Ramos (cell line): ENCODE data around the gene HID1.
"Not testable (repeated sequence)": the region's sequence is repeated elsewhere in the genome, so short reads cannot be mapped to it uniquely, and the experiment has no call there.

Experiments used
- in situ Hi-C: fragments of 300-500 bp; cut with MboI; formaldehyde crosslinking; loops from one replicate; pipeline ENCODE4 v1.14.3; 2022; ENCODE audit warnings: low sequenced_read_pairs; ENCODE audit not compliant: unreplicated experiment

HID1 gene

DNA sequence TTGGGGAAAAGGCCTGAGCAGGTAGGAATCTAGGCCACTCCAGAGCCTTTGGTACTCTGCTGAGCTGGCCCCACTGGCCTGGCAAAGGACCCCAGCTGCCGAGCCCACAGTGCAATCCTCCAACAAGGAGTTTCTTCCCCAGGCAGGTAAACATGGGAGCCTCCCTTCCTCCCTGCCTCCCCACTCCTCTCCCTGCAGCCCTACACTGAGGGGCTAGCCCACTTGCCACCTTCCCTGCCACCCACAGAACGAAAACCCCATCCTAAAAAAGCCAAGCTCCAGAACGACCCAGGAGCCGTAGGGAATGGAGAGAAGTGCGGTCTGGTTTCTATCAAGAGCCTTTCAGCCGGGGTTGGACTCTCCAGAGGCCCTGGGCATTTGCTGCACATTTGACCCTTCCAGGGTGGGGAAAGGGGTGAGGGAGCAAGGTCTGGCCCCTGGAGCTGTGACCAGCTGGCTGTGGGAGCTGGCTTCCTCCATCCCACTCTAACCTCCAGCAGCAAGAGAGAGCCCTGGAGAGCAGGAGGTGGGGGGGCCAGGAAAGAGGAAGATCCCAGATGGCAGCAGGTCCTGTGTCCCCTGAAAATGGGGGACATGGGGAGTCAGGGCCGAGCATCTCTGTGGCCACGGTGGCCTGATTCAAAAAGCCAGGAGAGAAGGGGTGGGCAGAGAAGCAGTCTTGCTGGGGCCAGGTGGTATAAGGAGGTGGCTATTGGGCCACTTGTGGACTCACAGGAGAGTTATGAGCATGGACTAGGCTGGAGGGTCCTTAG lies 1.3 kb downstream of the HID1 start:
- in situ Hi-C loops = no loop called here

GRCh38 chr17:74970395-74970794 lies 2.2 kb downstream of the HID1 start:
- in situ Hi-C loops = no loop called here

- in situ Hi-C loops = not testable (repeated sequence)
Measured at GRCh38 chr17:74969501-74969900, 3.1 kb downstream of the HID1 start.

- in situ Hi-C loops = no loop called here
Measured at GRCh38 chr17:74968361-74968780, 4.2 kb downstream of the HID1 start.

DNA sequence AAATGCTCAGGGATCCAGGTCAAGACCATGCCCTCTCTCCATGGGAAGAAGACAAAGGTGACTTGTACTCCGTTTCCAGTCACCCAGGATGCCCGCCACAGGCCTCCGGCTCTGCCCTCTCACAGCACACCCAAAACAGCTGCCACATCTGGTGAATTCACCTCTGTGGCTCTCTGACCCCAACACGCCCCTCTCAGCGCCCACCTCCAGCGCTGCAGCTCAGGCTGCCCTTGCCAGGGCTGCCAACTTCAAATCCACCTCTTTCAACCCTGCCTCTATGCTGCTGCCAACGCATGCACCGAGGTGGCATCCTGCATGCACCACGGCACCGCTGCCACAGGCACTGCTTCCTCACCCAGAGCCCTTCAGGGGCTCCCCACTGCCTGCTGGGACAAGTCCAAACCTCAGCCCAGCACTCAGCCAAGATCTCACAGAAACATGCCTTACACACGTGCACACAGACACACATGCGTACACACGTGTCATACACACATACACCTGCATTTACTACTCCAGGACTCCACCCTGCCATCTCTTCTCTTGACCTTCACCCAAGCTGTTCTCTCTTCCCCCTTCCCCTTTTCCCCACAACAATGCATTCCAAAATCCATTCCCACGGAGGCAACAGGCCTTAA lies 7.5 kb downstream of the HID1 start:
- in situ Hi-C loops = no loop called here

DNA sequence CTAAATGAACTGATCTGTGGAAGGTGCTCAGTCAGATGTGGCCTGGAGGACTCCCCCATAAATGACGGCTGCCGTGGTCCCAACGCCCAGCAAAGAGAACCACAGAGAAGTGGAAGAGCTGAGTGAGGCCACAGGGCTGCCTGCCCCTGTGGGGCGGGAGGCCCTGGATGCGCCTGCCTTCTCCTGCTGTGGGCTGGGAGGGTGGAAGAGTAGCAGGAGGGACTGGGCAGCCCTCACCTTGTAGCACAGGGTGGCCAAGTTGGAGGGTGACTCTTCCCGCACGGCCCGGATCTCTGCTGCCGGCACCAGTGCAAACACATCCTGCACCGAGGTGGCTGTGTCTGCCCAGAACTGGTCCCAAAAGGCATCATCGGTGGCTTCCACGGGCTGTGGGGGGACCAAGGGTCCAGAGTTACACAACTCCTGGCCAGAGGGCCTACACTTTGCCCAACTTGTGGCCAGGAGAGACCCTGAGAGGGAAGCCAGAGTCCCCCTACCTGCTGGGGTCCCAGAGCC lies 8.3 kb downstream of the HID1 start:
- in situ Hi-C loops = no loop called here

- in situ Hi-C loops = no loop called here
Measured at GRCh38 chr17:74963656-74964055, 8.9 kb downstream of the HID1 start.

- in situ Hi-C loops = no loop called here
Measured at GRCh38 chr17:74962622-74963394, 9.8 kb downstream of the HID1 start.

GRCh38 chr17:74961657-74962350 lies 10.8 kb downstream of the HID1 start:
- in situ Hi-C loops = no loop called here

DNA sequence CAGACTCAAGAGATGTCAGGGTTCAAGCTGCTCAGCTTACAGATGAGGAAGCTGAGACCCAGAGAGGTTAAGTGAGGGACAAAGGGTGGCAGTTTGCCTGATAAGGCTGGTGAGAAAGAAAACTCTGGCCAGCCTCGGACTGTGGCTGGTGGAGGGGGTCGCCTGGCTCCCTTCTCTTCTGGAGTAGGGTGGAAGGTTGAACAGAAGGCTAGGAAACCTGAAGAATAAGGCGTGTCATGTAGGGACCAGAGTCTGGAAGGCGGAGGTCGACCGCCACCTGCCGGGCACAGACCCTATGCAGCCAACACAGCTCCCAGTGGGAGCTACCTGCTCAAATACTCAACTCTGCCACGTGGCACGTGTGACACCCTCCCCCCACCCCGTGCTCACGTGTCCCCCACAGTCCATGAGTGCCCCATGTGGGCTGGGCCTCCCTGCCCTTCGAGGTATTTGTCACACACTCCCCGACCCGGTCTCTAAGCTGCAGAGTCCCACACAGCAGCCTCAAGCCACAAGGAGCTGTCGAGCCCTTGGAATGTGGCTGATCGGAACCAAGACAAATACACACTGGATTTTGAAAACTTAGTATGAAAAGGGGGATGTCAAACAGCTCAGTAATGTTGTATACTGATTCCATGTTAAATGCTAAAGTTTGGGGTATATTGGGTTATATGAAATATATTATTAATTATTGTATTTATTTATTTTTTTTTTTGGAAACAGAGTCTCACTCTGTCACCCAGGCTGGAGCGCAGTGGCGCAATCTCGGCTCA lies 11.8 kb downstream of the HID1 start:
- in situ Hi-C loops = no loop called here

- in situ Hi-C loops = no loop called here
Measured at GRCh38 chr17:74959826-74960515, 12.6 kb downstream of the HID1 start.

DNA sequence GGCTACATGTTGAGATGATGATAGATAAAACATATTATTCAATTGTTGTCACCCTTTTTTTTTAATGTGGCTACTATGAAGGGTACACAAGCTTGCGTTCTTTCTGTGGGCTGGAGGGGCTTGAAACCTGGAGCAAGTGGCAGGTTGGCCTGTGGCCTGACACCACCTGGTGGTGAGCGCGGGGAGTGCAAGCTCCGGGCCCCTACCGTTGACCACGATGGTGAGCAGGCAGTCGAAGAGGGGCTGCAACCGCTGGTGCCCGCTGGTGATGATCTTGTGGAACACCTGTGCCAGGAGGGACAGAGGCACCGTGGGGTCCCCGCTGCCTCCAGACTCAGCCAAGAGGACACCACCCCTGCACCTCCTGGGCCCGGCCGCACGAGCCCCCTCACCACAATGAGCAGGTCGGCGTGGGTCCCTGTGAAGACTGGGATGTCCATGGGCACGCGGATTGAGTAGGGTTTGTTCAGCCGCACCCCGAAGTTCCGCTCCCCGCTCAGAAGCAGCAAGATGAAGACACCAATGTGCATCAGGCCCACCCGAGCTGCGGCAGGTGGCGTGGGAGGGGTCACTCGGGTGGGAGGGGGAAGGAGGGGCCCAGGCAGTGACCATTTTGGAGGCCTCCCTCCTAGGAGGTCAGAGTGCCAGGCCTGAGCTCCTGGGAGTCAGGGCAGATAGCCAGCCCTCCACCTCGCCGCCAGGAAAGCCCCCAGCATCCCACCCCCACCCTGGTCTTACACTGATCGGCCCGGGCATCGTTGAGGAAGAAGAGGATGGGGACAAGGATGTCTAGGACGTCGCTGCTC lies 14.4 kb downstream of the HID1 start:
- in situ Hi-C loops = no loop called here

DNA sequence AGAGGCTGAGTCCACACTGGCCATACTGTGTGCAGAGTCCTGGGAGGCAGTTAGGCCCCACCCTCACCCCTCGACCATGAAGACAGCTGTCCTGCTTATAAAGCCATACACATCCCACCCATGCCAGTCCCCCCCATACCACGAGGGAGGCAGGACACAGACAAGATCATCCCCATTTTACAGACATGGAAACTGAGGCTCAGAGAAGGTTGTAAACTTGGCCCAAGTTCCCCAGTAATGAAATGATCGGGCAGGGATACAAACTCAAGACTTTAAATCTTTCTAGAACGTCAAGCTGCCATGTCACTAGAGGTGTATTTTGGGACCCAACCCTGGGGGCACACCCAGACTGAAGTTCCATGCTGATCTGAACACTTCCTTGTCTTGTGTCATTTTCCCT lies 16.5 kb downstream of the HID1 start:
- in situ Hi-C loops = no loop called here

DNA sequence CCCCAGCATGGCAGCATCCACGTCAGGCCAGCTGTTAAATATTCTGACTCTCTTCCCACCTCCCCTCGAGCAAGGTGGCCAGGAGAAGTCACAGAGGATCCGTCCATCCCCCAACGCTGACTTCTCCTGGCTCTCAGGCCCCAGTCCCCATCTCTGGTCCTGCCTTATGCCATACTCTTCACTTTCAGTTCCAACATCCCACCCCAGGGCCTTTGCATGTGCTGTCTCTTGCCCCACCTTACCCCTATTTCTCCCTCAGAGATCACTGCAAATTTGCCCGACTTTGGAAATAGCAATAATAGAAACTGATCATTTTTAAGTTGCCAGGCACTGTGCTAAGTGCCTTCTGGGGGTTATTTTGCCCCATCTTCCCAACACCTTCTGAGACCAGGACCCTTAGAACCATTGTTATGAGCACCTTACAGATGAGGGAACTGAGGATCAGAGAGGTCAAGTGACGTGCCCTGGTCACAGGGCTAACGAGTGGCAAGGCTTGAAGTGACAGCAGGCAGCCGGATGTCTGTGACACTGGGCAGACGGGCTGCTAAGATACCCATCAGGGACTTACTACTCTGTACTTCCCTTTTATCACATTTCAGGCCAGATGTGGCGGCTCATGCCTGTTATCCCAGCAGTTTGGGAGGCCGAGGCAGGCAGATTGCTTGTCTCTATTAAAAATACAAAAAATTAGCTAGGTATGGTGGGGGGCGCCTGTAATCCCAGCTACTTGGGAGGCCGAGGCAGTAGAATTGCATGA lies 17.7 kb downstream of the HID1 start:
- in situ Hi-C loops = no loop called here

GRCh38 chr17:74954115-74954514 lies 18.4 kb downstream of the HID1 start:
- in situ Hi-C loops = no loop called here

- in situ Hi-C loops = no loop called here
Measured at GRCh38 chr17:74953134-74953687, 19.3 kb downstream of the HID1 start.

GRCh38 chr17:74952431-74953133 lies 20.0 kb downstream of the HID1 start:
- in situ Hi-C loops = no loop called here
